GM18517 (cell line): ENCODE results near the gene VWA5A.
A peak's percentile ranks its signal among the peaks of the same experiment; 100 is the strongest.
"Not testable (repeated sequence)": the region's sequence is repeated elsewhere in the genome, so short reads cannot be mapped to it uniquely, and the experiment has no call there.

Experiments used
- ATAC-seq: cut with Tn5 transposase; IDR thresholded peaks from one replicate; pipeline ENCODE4 v1.9.1; 2021; ENCODE audit warnings: mild to moderate bottlenecking, moderate library complexity; ENCODE audit not compliant: unreplicated experiment

Gene VWA5A

GRCh38 chr11:124093330-124093729 lies 21.9 kb upstream of the VWA5A start:
- no peak for ATAC-seq

- no peak for ATAC-seq
Measured at GRCh38 chr11:124094731-124095130, 20.5 kb upstream of the VWA5A start.

- no peak for ATAC-seq
Measured at GRCh38 chr11:124096364-124096763, 18.9 kb upstream of the VWA5A start.

GRCh38 chr11:124098141-124098540 lies 17.1 kb upstream of the VWA5A start:
- no peak for ATAC-seq

- ATAC-seq: no peak
Measured at GRCh38 chr11:124101737-124102136, 13.5 kb upstream of the VWA5A start.

GRCh38 chr11:124108156-124108555 lies 7.1 kb upstream of the VWA5A start:
- no peak for ATAC-seq

- ATAC-seq: no peak
Measured at GRCh38 chr11:124109377-124109776, 5.9 kb upstream of the VWA5A start.

GRCh38 chr11:124110201-124110600 lies 5.0 kb upstream of the VWA5A start:
- no peak for ATAC-seq

- no peak for ATAC-seq
Measured at GRCh38 chr11:124113890-124114289, 1.4 kb upstream of the VWA5A start.

- peak; percentile 34 for ATAC-seq
Measured at GRCh38 chr11:124115782-124116616, 749 bp downstream of the VWA5A start.

- ATAC-seq: no peak
Measured at GRCh38 chr11:124119103-124119502, 3.9 kb downstream of the VWA5A start.

GRCh38 chr11:124120891-124121290 lies 5.6 kb downstream of the VWA5A start:
- no peak for ATAC-seq

- no peak for ATAC-seq
Measured at GRCh38 chr11:124122123-124122522, 6.9 kb downstream of the VWA5A start.

- ATAC-seq: no peak
Measured at GRCh38 chr11:124123622-124124021, 8.4 kb downstream of the VWA5A start.

GRCh38 chr11:124127134-124127533 lies 11.9 kb downstream of the VWA5A start:
- not testable (repeated sequence) for ATAC-seq

- ATAC-seq: no peak
Measured at GRCh38 chr11:124143034-124143433, 27.8 kb downstream of the VWA5A start.

GRCh38 chr11:124147951-124148350 lies 32.7 kb downstream of the VWA5A start:
- no peak for ATAC-seq

GRCh38 chr11:124150684-124151083 lies 35.4 kb downstream of the VWA5A start:
- no peak for ATAC-seq

GRCh38 chr11:124152770-124153407 lies 37.6 kb downstream of the VWA5A start:
- no peak for ATAC-seq

- no peak for ATAC-seq
Measured at GRCh38 chr11:124153821-124154220, 38.6 kb downstream of the VWA5A start.

- no peak for ATAC-seq
Measured at GRCh38 chr11:124159481-124159880, 44.2 kb downstream of the VWA5A start.

GRCh38 chr11:124160986-124161385 lies 45.7 kb downstream of the VWA5A start:
- ATAC-seq: no peak
